GM19467 (cell line): Measurements from ENCODE around the gene GORASP1.

Experiments used
- ATAC-seq: cut with Tn5 transposase; IDR thresholded peaks from one replicate; pipeline ENCODE4 v1.9.1; 2021; ENCODE audit warnings: mild to moderate bottlenecking, moderate library complexity; ENCODE audit not compliant: unreplicated experiment

GORASP1 gene

DNA sequence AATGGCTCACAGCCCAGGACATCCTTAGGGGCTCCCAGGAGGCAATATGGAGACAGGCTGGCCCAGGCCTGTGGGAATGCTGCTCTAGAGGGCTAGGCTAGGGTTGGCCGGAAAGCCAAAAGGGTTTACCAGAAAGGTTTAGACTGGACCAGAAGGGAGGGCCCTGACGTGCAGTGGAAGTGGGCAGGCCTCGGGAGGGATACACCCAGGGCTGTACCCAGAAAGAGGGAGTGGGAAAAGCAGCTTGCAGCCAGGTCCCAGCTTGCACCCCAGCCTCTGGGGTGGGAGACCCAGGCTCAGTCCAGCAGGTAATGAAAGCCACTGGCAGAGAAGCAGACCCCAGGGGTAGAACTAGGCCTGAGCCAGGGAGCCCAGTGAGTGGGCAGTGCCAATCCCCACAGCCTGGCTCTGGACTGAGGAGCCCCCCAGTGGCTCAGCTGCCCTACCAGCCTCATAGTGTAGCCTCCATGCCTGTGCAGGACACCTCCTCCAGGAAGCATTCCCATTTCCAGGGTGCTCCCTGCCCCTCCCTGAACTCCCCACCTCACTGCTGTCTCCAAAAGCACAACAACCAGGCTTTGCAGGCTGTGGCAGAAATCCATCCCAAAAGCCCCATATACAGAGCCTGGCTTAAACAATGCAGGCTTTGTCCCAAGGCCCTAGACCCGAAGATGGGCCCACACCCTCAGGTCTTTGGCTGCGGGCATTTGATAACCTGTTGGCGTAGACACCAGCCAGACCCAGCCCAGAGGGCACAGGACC lies 3.5 kb downstream of the GORASP1 start:
- no peak for ATAC-seq

DNA sequence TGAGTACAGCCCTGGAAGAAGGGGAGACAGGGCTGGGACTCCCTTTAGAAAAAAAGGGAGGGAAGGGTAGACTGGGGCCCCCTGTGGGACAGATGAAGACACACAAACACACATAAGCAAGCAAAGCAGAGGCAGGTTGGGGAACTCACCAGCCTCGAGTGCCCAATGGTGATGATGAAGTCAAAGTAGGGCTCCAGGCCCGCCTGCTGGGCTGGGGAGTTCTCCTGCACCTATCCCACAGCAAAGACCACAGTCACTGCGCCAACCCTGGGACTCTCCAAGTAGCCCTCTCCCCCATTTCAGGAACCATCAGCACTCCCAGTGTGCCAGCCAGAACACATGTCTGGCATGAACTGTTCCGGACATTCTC lies 4.1 kb downstream of the GORASP1 start:
- ATAC-seq: no peak

DNA sequence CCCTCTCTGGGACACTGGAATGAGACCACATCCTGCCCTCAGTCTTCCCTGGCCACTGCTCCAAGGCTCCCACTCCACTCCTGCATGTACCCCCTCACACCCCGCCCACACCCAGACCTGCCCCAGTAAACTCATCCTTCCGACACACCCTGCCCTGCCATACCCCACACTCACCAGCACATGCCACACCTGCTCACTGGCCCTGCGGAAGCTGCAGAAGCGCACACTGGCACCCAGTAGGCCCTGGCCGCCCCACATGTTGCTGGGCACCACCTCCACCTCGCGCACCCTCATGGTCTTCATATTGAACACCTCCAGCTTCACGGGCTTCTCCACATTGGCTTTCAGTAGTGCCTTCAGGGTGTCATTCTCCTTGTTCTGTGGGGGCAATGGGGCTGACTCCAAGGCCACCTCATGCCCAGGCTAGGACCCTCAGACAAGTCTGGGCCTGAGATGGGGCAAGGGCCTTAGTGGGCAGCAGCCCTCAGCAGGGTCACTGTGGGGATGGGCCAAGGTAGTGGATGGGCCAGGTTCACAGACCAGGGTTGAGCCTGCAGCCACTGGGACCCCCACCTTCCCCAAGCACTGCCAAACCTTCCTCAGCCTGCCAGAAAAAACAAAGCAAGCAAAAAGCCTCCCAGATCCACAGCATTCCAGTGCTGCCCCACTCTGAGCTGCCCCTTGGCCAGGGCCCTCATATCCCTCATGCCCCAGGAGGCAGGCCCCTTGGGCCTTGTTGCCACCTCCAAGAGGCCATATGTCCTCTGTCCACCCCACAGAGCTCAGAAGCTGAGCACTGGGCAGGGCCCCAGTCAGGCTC lies 4.7 kb downstream of the GORASP1 start:
- ATAC-seq: no peak

DNA sequence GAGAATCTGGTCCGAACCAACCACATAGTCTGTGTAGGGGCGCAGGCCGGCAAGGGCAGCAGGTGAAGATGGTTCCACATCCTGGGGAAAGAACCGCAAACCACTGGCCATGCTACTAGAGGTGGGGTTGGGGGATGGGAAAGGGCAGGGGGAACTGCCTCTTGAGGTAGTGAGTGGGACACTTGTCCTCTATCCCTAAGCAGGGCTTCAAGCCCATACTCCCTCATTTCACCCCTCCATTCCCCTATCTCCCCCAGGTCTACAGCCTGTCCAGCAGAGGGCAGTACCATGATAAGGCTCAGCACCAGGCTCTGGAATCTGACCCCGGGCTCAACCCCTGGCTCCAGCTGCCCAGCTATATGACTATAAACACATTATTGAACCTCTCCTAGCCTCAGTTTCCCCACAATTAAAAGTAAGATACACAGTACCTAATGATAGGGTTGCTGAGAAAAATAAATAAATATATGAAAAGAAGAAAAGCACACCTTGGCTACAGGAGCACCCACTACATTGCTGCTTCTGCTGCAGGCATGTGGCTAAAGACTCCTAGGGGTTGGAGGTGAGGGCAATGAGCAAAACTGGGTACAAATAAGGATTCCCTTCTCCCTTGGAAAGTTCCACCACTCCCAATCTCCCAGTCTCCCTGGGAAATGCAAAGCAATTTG lies 6.3 kb downstream of the GORASP1 start:
- no peak for ATAC-seq

DNA sequence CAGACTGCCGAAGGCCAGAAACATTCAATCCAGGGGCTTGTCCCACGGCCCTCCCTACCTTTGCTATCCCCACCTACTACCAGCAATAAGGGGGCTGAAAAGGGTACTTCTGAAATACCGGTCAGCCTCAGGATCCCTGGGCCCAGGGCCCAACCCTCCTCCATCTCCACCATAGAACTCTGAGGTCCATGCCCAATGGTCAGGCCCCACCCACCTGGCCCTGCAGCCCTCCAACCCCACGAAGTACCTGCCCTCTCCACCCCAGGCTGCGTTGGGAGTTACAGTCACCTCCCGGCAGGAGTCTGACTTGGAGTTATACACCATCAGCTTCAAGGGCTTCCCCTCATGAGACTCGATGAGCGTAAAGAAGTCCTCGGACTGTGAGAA lies 6.9 kb downstream of the GORASP1 start:
- no peak for ATAC-seq

DNA sequence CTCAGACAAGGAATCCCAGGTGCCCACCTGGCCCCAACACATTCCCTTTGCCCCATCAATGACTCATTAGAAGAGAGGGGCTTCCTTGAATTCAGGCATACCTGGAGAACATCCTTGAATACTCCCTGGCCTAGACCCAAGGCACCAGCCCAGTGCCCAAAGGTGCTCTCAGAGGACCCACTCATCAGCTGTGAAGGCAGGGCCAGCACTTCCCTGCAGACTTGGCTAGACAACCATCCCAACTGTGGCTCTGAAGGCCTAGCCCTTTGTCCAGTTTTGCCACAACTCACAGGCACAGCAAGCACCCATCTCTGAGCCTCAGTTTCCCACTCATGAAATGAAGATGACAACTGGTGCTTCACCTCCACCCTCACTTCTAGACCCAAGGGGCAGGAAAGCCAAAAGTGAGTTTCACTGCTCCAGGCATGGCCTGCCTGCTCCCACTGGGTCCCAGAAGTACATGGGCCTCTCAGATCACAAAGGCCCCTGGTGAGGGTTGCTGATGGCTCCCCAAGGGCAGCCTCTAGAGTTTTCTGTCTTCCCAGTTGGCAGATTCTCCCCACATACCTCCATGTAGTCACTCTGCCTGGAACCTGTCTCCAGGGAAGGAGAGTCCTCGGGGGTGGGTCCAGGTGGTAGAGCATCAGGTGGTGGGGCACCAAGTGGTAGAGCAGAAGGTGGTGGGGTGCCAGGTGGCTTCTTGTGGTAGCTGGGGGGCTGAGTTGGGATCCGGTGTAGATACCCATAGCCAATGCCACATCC lies 7.5 kb downstream of the GORASP1 start:
- ATAC-seq: no peak

DNA sequence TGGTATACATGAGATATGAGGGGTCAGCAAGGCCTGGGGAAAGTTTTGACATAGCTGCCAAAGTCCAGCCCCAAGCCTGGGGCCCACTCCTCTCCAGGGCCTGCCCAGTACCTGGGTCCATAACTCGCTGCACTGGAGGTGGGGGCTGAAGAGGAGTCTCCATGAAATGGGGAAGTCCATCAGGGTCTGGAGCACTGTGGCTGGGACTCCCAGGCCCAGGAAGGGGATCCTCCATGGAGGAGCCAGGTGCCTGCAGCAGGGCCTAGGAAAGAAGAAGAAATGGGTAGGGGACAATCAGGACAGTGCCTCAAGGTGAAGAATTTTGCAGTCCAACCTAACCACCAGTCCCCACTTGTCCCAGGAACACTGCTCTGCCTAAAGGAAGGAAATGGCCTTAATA lies 8.2 kb downstream of the GORASP1 start:
- ATAC-seq: no peak

DNA sequence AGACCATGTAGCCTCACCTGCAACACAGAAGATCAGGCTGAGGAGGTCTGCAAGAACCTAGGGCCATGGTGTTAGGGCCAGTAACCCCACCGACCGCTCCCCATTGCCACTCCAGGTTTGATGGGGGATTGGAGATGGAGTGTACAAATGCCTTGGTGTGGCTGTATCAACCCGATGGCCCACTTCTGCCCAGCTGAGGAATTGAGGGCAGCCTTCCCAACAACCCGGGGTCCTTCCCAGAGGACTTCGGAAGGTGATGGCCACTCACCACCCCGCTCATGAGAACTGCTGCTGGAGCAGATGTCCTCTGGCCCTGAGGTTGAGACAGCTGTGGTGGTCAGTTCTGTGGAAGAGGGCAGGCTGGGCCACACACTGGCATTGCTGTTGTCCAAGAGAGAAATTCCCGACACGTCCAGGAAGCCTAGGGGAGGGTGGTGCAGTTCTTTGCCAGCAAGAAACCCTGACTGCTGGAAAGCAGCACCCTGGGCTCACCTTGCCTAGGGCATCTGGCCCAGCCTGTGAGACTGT lies 8.9 kb downstream of the GORASP1 start:
- no peak for ATAC-seq

DNA sequence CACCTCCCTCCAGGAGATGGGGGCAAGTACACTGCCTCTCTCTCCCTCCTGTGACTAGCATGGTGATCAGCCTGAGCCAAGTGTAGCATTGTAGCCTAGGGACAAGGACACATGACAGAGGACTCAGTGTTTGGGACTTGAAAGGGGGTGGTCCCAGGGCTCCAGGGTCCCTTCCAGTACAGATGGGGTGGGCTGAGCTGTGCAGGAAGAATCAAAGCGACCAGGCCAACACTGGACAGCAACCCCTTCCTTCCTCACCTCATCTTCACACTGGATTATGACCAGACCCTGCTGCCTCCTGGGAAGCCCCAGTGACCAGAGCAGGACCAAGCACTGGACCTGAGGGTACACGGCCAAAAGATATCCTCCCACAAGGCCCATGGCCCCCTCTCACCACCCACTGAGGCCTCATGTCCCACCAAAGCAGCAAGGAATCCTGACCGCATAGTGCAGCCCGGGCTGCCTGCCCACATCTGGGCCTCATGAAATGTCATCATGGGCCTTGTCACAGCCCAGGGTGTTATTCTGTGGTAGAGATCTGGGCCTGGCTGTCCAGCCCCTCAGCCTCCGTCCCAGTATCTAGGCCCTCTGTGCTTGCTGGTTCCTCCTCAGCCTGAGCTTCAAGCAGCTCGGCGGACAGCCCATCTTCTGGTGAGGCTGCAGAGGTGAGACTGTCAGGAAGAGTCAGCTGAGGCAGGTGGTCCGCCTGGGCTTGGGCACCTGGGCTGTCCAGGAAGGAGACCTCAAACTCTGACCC lies 9.5 kb downstream of the GORASP1 start:
- no peak for ATAC-seq

DNA sequence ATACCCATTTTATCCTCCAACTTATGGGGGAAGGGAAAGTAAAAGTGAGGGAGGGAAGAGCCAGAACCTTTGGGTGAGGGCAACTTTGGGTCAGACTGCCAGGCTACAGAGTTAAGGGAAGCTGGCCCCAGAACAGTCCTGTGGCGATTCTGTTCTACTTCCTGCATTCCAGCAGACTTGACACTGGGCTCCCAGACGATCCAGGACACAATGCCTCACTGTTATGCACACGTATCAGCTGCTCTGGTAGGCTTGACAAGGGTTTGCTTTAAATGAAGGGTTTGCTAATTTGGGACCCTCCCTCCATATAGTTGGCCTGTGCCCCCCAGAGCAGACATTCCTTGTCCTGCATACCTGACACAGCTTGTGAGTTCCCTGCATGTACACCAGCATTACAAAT lies 10.7 kb downstream of the GORASP1 start:
- no peak for ATAC-seq

DNA sequence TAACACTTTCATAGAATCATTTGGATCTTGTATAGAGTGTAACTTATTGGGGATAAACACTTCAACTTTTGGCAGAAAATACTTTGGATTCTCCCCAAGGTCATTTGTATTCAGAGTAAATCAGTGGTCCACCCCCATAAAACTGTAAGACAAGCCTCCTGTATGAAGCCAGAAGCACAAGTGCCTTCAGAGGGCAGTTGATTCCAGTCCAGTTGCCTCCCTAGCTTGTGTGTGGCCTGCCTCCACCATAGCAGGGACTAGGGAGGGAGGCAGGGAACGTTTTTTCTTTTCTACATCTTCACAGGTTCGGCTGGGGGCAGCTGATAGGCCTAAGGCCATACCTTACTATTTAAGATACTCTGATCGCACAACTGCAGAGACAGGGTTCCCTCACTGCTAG lies 11.6 kb downstream of the GORASP1 start:
- no peak for ATAC-seq

DNA sequence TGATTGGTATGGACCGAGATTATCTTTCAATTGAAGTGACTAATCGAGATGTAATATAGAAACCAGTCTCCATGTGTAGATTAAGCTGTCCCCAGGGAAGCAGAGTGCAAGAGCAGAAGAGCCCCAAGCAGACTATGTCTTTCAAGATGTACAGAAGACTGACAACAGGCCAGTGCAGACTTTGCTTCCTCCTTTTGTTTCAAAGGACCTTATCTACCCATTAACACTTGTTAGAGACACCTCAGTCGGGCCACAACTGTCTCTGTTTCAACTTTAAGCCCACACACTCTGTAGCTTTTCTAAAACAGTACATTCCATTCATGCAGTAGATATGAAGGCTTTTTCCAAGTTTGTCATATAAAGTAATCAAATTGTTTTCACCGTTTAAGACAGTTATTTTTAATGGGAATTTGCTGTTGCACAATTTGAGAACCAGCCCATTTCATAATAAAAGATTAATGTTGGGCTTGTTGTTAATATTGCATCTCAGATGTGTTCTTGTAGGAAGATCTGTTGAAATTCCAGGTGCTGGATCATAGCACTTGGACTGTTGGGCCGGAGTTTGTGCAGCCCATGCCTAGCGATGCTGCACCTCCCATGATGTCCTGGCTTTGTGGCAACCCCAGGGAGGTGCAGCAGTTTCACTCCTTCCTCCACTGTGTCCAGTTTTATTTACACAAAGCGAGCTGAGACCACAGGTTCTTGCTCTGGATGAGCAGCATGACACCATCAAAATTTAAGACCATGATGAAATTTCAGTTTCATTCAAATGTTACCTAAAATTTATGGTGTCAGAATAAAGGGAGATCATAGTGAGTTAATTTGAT lies 12.4 kb downstream of the GORASP1 start:
- no peak for ATAC-seq

DNA sequence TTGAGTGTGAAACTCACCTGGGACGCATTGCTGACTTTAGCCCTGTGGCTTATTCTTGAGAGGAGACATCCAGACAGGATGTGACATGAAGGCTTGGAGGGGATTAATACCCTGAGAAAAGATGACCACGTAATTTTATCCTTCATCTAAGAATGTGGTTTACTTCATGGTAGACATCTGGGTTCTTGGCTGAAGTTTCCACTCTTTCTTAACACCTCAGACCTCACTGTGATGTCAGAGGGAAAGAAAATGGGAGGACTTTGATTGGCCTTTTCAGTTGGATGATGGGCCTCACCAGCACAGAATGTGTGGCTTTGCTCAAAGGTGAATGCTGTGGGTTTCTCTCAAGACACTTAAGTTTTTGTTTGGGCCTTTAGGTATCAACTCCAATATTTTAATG lies 16.5 kb downstream of the GORASP1 start:
- ATAC-seq: no peak

DNA sequence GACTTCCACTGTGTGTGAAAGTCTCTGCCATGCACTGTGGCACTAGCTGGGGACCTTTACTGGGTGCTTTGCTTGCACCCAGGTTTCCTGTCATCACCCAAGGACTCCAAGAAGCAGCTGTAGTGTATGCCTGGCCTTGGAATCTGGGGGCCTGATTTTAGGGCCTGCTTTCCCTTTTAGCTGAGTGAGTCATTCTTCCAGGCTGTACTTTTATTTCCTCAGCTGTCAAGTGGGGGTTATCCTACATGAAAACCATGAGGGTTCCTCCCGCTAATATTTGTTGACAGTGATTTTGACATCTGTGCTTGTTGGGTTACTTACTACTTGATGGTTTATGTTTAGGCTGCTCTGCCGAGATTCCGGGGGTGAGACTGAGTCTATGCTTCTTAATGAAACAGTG lies 18.5 kb downstream of the GORASP1 start:
- ATAC-seq: no peak

DNA sequence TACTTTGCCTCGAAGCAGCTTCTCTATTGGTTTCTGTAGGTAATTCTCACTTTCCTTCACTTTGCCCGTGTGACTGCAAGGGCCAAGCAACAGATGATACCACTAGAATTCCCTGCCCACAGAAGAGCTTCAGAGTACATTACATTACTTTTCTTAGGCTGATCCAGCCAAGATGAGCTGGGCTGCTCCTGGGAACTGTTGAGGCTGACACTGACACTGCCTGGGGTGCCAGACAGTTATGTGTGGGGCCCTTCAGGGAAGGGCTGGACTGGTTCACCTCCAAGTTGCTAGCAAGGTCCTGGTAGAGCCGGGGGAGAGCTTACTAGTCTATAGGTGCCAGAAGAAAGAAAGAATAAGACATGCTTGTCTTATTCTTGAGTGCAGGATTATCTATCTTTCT lies 19.0 kb downstream of the GORASP1 start:
- no peak for ATAC-seq

DNA sequence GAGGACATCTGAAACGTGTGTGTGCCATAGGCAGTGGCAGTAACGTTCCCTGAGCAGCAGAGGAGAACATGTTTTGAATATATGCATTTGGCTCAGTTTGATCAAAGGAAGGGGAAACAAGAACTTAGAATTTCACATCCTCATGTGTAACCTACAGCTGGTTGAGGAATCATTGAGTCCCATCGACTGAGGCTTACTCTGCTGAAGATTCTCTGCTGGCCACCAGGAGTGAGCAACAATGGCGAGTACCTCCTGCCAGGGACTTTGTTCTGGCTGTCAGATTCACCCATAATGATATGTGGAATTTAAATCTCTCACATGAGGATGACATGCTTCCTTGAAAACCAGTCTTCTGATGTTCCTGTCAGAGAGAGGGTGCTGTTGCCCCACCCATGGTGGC lies 21.3 kb downstream of the GORASP1 start:
- no peak for ATAC-seq

DNA sequence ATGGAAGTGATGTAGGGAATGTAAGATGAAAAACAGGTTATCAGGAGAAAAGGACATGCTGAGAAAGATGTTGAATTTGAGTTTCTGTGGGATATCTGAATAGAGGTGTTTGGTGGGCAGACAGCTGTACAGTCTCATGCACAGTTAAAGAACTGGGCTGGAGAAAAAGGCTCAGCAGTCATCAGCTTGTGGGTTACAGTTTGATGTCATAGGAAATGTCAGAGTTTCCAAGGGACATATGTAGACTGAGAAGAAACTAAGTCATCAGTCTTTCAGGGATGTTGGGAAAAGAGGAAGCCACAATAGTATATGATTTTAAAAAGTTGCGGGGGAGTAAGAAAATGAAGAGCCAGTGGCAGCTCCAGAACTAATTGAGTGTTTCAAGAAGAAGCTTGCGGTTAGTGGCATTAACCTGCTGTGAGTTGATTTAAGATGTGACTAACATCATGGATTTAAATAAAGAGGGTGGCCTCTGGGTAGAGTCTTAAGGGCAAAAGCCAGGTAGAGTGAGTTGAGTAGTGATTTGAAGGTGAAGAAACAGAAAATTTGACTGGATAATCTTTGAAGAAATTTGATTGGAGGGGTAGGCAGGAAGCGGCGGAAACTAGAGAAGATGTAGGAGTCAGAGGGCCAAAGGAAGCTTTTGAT lies 24.6 kb downstream of the GORASP1 start:
- ATAC-seq: no peak

DNA sequence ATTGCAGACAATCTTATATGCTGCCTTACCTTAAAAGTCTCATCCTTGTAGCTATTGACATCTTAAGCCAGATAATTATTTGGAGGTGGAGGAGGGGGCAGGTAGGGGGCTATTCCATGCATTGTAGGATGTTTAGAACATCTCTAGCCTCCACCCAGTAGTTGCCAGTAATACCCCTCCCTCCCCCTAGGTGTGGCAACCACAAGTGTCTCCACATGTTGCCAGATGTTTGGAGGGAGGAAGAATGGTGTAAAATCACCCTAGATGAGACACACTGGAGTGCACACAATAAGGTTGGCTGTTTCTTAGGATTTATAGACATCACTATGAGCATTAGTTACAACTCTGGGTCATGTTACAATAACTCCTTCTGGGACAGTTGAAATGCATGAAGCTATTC lies 27.4 kb downstream of the GORASP1 start:
- no peak for ATAC-seq

DNA sequence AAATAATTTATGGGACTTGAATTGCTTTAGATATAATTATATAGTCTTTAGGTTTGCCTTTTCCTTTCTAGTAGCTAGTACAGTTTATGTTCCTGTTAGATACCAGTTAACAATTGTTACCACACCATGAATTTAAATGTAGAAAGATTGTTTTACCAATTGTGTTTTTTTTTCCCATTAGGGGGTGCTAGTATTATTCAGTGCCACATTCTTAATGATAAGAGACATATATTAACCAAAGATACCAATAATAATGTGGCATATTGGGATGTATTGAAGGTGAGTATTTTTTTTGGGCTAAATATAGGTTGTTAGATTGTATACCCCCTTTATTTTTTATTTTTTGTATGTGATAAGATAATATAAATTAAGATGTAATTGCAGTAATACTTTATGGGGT lies 27.9 kb downstream of the GORASP1 start:
- ATAC-seq: no peak
